K562 (cell line): Measurements from ENCODE around the gene TM7SF3. TPM values are rescaled to one million over a fixed set of nuclear protein-coding genes. Genes with fewer than 3 reads are reported as not detected.

Experiments used
- ARID3A ChIP-seq: IDR thresholded peaks from 2 replicates; pipeline ENCODE4 v1.6.1; 2012; ENCODE audit warnings: low read depth, low read length, improper control_type of control experiment, borderline replicate concordance
- ATF2 ChIP-seq: sonication (generic); formaldehyde crosslinking; IDR thresholded peaks from 2 replicates; pipeline ENCODE4 v1.8.1; 2022; ENCODE audit warnings: missing genetic modification reagents
- BHLHE40 ChIP-seq: IDR thresholded peaks from 2 replicates; pipeline ENCODE4 v1.6.1; 2011; ENCODE audit warnings: low read length, improper control_type of control experiment
- CBX2 ChIP-seq: fragments of 200-600 bp; sonication (generic); IDR thresholded peaks from one replicate; pipeline ENCODE4 v1.6.1; 2012; ENCODE audit warnings: mild to moderate bottlenecking, low read length, inconsistent platforms; ENCODE audit not compliant: insufficient read depth, poor library complexity, severe bottlenecking
- CHD2 ChIP-seq: IDR thresholded peaks from 2 replicates; pipeline ENCODE4 v1.6.1; 2011; ENCODE audit warnings: low read depth, low read length
- CREB3 ChIP-seq: fragments of 450-650 bp; conservative IDR thresholded peaks from 2 replicates; pipeline ENCODE4 v1.6.1; 2016; ENCODE audit warnings: missing genetic modification characterization, low read depth, mild to moderate bottlenecking, missing compliant biosample characterization, moderate library complexity
- DPF2 ChIP-seq: fragments of 450-650 bp; IDR thresholded peaks from 2 replicates; pipeline ENCODE4 v1.6.1; 2016
- E2F3 ChIP-seq: fragments of 250-450 bp; sonication (Bioruptor Pico); IDR thresholded peaks from 2 replicates; pipeline ENCODE4 v1.4.0; 2020; ENCODE audit warnings: mild to moderate bottlenecking
- GABPA ChIP-seq: fragments of 200-800 bp; sonication (Bioruptor generic); conservative IDR thresholded peaks from 2 replicates; pipeline ENCODE4 v1.6.1; 2016; ENCODE audit warnings: low read depth, missing genetic modification characterization, missing compliant biosample characterization
- GABPB1 ChIP-seq: sonication (generic); formaldehyde crosslinking; IDR thresholded peaks from 2 replicates; pipeline ENCODE4 v1.8.0; 2022; ENCODE audit warnings: mild to moderate bottlenecking, missing genetic modification reagents
- GTF2E2 ChIP-seq: fragments of 200-800 bp; sonication (Bioruptor generic); IDR thresholded peaks from 2 replicates; pipeline ENCODE4 v1.6.1; 2016; ENCODE audit warnings: missing genetic modification characterization, missing compliant biosample characterization
- MBD2 ChIP-seq: sonication (generic); IDR thresholded peaks from 2 replicates; pipeline ENCODE4 v1.6.1; 2016; ENCODE audit warnings: low read depth, borderline replicate concordance
- MTF1 ChIP-seq: fragments of 250-450 bp; sonication (Bioruptor Pico); IDR thresholded peaks from 2 replicates; pipeline ENCODE4 v1.9.0; 2021; ENCODE audit warnings: moderate library complexity, mild to moderate bottlenecking, inconsistent platforms, borderline replicate concordance
- NBN ChIP-seq: fragments of 450-650 bp; IDR thresholded peaks from 2 replicates; pipeline ENCODE4 v1.6.1; 2016; ENCODE audit warnings: low read depth, mild to moderate bottlenecking
- PKNOX1 ChIP-seq: fragments of 450-650 bp; IDR thresholded peaks from 2 replicates; pipeline ENCODE4 v1.6.1; 2016
- PTRF ChIP-seq: fragments of 450-650 bp; IDR thresholded peaks from 2 replicates; pipeline ENCODE4 v1.6.1; 2016; ENCODE audit warnings: mild to moderate bottlenecking, missing genetic modification characterization, missing compliant biosample characterization
- SIN3B ChIP-seq: fragments of 450-650 bp; IDR thresholded peaks from 2 replicates; pipeline ENCODE4 v1.6.1; 2017; ENCODE audit warnings: low read depth, mild to moderate bottlenecking, moderate library complexity
- SMARCE1 ChIP-seq: fragments of 450-650 bp; IDR thresholded peaks from 2 replicates; pipeline ENCODE4 v1.7.1; 2016; ENCODE audit warnings: mild to moderate bottlenecking
- ZNF639 ChIP-seq, 2 experiments: fragments of 200-800 bp in 1 of 2; sonication (Bioruptor generic) in 1 of 2; sonication (generic) in 1 of 2; formaldehyde crosslinking in 1 of 2; IDR thresholded peaks in 1 of 2; conservative IDR thresholded peaks in 1 of 2; 2 replicates each; pipeline versions ENCODE4 v1.5.0 to v1.6.1; 2016 to 2020; ENCODE audit warnings: missing compliant biosample characterization in 1 of 2, missing genetic modification characterization in 1 of 2, missing genetic modification reagents in 1 of 2
- ZNF778 ChIP-seq: fragments of 450-650 bp; formaldehyde crosslinking; IDR thresholded peaks from 2 replicates; pipeline ENCODE4 v1.4.0; 2020; ENCODE audit warnings: mild to moderate bottlenecking, moderate library complexity
- ZNF830 ChIP-seq: fragments of 250-450 bp; sonication (Bioruptor Pico); IDR thresholded peaks from 2 replicates; pipeline ENCODE4 v1.5.0; 2021; ENCODE audit warnings: mild to moderate bottlenecking
- polyA plus RNA-seq, 8 experiments: library from polyadenylated mRNA; depleted of rRNA in 4 of 8; stranded (reverse) in 5 of 8; unstranded in 3 of 8; fragments of >200 nt; fragmentation: Nextera tagmentation in 2 of 8; fragmentation: Illumina TruSeq in 1 of 8; extraction: Ambion mirVana in 2 of 8; extraction: Trizol in 1 of 8; gene quantifications; 2 replicates each; pipeline versions ENCODE4 v1.2.1 to v1.2.3, GENCODE V29; 2011 to 2014; ENCODE audit warnings: inconsistent platforms in 1 of 8, missing spikeins in 1 of 8
- total RNA-seq, 7 experiments: library from RNA; depleted of rRNA in 6 of 7; stranded (reverse); fragments of >200 nt in 6 of 7; fragmentation: Illumina TruSeq in 2 of 7; extraction: Trizol in 2 of 7; gene quantifications; 2 replicates each; pipeline versions ENCODE4 v1.2.1 to v1.2.3, GENCODE V29; 2011 to 2021; ENCODE audit warnings: low replicate concordance in 1 of 7

The TM7SF3 gene
- total and polyA plus RNA-seq, 9 of the 15 experiments (the other 6 are each of a cell fraction or from before 2014, with no cell fraction given) = 9.3 to 90.4 (median 24.8) TPM

GRCh38 chr12:26936559-26937442 lies 77.4 kb downstream of the TM7SF3 start (continued):
- TF ChIP-seq CBX2 (no peak), ZNF639 (CRISPR knock-in tag; conservative IDR thresholded peaks at IDR 0.05 in 1 of 2, IDR thresholded peaks at IDR 0.05 in 1 of 2) (no peak), CREB3 (no peak), MBD2 (no peak), GABPB1 (CRISPR knock-in tag) (no peak), GTF2E2 (no peak), PTRF (no peak), E2F3 (CRISPR knock-in tag) (no peak), ARID3A (0 out of 2 replicates have a peak, but pooled peaks have one; percentile 11), ZNF830 (CRISPR knock-in tag) (no peak), BHLHE40 (no peak), NBN (no peak), SMARCE1 (peak; percentile 39; the same call in 1 of the 2 replicates), PKNOX1 (peak; percentile 64), GABPA (tag) (0 out of 2 replicates have a peak, but pooled peaks have one; percentile 4), MTF1 (CRISPR knock-in tag) (no peak), ZNF778 (CRISPR knock-in tag) (no peak), DPF2 (0 out of 2 replicates have a peak, but pooled peaks have one; percentile 65), CHD2 (no peak), SIN3B (no peak), ATF2 (CRISPR knock-in tag) (no peak)
